Tibial nerve (tissue), 4 donors: ENCODE data around the gene FBXL19.

Source experiments
- EP300 ChIP-seq, 2 donors: sonication (generic); formaldehyde crosslinking; IDR thresholded peaks; one replicate each; pipeline ENCODE4 v1.6.1; 2017; ENCODE audit warnings: antibody characterized with exemption in 2 of 2, mild to moderate bottlenecking in 1 of 2
- TF ChIP-seq, protein P1 (sequence below), 5 experiments: fragments of 200-600 bp in 3 of 5; fragments of 450-650 bp in 2 of 5; sonication (generic) in 3 of 5; IDR thresholded peaks; one replicate each; pipeline ENCODE4 v1.5.1; 2016 to 2019; ENCODE audit warnings: antibody characterized with exemption in 5 of 5, mild to moderate bottlenecking in 3 of 5, moderate library complexity in 2 of 5

DNA sequence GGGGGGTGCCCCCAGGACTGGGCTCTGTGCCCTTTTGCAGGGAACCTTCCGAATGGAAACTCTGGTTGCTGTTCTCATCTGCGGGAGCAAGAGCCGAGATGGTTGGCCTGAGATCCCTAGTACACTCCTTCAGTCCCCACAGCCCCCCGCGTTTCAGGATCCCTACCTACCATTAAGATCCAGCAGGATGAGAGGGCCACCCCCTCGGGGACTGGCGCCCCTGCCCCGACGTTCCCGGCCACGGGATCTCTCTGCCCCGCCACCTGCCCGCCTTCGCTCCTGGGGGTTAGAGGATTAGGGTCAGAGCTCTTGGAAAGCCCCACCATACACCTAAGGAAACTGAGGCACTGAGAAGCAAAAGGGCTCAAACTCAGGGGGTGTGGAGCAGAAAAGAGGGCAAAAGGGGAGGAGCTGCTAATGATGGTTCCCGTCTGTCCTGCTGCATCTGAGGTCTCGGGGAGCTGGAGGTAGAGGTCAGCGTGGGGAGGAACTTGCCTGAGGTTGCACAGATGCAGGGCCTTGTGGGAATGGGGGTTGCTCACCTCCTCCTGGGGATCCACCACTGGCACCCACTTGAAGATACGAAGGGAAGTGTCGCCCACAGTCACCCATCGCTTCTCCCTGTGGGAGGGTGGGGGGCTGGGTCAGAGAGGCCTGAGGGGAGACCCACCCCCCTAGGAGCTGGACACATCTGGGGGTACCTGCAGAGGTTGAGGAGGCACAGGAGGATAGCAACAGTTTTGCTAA, 30.5 kb upstream of the FBXL19 start:
- TF ChIP-seq, protein P1, sequence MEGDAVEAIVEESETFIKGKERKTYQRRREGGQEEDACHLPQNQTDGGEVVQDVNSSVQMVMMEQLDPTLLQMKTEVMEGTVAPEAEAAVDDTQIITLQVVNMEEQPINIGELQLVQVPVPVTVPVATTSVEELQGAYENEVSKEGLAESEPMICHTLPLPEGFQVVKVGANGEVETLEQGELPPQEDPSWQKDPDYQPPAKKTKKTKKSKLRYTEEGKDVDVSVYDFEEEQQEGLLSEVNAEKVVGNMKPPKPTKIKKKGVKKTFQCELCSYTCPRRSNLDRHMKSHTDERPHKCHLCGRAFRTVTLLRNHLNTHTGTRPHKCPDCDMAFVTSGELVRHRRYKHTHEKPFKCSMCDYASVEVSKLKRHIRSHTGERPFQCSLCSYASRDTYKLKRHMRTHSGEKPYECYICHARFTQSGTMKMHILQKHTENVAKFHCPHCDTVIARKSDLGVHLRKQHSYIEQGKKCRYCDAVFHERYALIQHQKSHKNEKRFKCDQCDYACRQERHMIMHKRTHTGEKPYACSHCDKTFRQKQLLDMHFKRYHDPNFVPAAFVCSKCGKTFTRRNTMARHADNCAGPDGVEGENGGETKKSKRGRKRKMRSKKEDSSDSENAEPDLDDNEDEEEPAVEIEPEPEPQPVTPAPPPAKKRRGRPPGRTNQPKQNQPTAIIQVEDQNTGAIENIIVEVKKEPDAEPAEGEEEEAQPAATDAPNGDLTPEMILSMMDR (IDR thresholded peaks at IDR 0.05), result no peak
- no peak for TF ChIP-seq EP300 (IDR thresholded peaks at IDR 0.05)
